ENCODE results near the gene FHOD3.

The FHOD3 gene

DNA sequence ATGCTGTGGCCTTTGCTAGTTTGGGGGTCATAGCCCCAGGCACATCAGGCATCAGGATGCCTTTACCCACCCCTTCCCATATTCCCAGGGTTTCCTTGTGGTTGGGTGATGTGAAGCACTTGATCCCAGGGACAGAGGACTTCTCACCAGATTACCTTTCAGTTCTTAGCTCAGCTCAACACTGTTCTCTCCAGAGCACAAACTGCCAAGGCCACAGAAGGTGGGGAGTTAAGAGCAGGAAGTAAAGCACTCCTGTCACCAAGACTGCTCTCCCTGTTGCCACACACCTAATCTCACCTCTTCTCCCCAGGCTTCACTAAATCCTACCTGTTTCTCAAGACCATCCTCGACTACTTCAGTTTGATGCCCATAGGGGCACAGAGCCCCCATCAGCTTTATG lies 25.9 kb downstream of the FHOD3 start:
- DNase-seq (ENCODE audit: low spot score), result no peak

DNA sequence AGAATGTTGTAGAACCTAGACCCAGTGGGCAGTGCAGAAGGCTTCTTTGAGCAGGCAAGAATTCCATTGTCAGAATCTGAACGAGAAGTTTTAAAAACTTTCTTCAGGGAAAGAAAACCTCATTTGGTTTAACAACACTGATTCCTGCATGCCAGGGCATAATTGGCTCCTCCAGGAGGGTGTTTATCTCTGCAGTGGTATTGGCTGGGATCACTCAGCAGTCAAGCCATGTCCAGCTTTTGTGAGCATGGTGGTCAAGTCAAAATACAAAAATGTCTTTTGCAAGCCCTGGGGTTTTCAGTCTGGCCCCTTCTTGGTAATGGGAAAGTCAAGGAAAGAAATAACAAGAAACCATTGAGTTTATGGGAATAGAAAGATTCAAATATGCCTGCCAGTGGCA lies 28.3 kb downstream of the FHOD3 start:
- no peak for DNase-seq (ENCODE audit: low spot score)

DNA sequence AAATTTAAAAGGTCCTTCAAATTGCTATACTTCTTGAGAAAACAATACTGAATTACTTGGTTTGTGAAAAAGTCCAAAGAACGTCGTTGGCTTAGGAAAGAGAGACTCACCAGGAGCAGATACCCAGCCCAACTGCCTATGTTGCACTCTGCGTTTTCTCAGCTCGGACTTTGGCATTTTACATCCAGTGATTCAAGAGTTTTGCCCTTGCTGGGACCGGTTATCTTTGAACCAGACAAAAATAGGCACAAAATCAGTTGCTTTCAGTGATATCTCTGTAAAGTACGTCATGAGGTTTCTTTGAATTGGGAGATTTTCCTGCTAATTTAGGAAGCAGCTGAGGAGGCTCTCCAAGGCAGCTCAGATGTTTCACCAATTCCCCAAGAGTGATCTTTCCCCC lies 29.3 kb downstream of the FHOD3 start:
- no peak for DNase-seq (ENCODE audit: low spot score)

- DNase-seq (ENCODE audit: low spot score), result no peak
Measured at GRCh38 chr18:36327352-36328316, 30.1 kb downstream of the FHOD3 start.

GRCh38 chr18:36328385-36328858 lies 30.9 kb downstream of the FHOD3 start:
- DNase-seq (ENCODE audit: low spot score), result no peak

DNA sequence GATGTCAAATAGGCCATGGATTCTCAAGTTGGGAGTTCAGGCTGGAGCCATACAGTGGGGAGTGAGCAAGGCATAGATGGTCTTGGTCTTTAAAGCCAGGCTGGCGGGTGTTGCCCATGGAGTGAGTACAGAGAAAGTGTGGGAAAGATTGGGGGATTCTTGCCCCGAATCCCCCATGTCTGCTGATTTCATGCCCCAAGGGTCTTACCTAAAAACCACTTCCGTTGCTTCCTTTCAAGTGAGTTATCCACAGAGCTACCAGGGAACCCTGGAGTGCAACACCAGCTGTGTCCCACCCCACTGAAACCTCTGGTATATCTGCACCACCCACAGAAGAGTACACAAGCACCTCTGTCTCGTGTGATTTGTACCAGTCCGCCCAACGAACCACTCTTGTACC lies 31.4 kb downstream of the FHOD3 start:
- DNase-seq (ENCODE audit: low spot score), result no peak

GRCh38 chr18:36329684-36330434 lies 32.3 kb downstream of the FHOD3 start:
- DNase-seq (ENCODE audit: low spot score), result no peak

DNA sequence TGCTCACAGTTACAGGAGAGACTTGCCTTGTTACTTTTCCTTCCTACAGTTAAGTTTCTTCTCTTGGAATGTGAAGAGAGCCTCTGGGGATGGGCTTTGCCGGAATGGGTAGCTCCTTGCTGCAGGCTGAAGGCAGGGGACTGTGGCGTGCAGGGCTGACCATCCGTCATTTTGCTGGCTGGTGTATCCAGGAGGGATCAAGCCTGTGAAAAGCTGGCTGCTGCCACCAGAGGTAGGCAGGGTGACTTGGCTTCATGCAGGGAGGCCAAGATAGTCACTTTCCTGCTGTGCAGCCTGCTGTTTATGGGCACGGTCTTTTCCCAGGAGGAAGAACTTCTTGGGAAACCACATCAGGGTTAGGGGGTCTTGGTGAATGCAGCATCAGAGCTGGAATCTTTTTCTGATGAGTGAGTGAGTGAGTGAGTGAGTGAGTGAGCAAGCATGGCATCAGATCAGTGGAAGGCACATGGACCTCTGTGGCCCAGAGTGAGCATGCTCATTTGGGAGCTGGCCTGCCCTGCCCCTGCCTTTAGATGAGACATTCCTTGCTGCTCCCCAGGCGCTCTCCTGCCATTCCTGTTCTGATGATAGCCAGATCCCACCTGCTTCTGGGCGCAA lies 33.0 kb downstream of the FHOD3 start:
- no peak for DNase-seq (ENCODE audit: low spot score)

DNA sequence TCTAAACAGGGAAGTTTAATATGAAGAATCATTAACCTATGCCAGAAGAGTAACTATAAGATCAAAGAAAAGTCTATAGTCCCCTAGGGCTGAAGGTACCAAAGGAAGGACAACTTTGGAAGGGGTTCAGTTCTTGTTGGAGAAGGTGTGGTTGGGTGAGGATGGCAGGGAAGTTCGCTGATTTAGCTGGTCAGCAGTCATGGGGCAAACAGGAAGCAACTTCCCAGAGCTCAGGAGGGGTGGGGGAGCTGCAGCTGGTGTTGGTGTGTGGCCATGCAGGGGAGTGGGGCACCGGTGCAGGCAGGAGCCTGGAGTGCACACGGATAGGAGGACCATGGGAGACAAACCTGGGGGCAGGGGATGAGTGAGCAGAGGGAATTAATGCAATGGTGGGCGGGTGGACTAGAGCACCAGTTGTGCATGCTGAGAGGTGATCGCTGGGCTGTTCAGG lies 34.0 kb downstream of the FHOD3 start:
- DNase-seq (ENCODE audit: low spot score), result no peak

GRCh38 chr18:36333414-36333813 lies 35.9 kb downstream of the FHOD3 start:
- no peak for DNase-seq (ENCODE audit: low spot score)

DNA sequence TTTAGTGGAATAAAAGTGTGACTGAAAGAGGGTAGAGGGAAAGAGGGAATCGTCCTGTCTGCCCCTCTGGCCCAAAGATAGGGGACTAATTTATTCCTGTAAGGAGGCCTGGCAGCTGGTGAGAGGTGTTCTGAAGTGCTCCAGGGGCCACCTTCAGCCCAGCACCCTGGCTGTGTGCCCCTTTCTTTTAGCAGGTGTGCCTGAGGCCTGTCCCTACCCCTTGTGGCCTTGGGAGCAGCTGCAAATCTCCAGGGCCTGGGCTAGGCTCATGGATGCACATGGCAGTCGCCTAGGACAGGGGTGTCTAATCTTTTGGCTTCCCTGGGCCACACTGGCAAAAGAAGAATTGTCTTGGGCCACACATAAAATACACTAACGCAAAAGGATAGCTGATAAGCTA lies 37.3 kb downstream of the FHOD3 start:
- DNase-seq (ENCODE audit: low spot score), result no peak

DNA sequence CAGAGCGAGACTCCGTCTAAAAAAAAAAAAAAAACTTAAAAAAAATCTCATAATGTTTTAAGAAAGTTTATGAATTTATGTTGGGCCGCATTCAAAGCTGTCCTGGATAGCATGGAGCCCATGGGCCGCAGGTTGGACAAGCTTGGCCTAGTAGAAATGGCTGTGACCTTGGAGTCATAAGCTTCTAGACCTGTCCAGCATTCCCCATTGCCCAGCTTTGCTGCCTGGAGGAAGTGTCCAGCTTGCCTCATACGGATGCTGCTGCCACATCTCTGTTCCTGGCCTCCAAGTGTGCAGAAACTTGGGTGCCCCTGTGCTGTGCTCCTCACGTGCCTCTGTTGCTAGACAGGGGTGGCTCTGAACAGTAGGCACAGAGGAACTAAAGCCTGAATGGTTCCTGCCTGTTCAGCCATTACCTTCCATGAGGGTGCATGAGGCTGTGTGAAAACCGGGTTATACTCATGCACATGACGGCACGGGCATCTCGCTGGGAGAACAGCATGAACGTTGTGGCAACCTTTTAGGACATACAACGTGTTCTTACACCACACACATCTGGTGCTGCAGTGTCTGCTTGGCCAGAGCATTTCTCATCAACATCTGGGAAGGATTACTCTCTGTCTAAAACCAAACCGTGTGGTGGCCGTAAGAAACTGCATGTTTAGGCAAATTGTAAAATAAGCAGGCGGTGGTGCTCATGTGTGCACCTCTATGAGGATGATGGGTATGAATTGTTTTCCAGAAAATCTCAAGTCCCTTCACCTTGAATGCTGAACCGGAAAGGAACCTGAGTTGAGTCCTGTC lies 38.2 kb downstream of the FHOD3 start:
- no peak for DNase-seq (ENCODE audit: low spot score)

- no peak for DNase-seq (ENCODE audit: low spot score)
Measured at GRCh38 chr18:36337679-36338402, 40.3 kb downstream of the FHOD3 start.

GRCh38 chr18:36338403-36338933 lies 41.0 kb downstream of the FHOD3 start:
- no peak for DNase-seq (ENCODE audit: low spot score)

DNA sequence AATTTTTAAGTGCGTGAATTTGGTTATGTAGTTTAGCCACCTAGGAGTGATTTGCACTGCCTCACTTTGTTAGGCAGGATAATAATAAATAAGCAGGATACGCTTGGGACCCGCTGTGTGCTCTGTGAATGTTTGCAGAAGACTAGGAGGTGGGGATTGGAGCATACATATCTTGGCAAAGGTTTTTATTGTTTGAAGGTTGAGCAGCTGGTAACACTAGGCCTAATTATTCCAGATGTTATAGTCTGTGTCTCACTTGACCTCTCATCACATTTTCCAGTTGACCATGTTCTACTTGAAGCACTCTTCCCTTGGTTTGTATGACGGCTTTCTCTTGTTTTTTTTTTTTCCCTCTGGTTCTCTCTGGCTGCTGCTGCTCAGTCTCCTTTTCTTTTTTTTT lies 42.7 kb downstream of the FHOD3 start:
- DNase-seq (ENCODE audit: low spot score), result no peak

DNA sequence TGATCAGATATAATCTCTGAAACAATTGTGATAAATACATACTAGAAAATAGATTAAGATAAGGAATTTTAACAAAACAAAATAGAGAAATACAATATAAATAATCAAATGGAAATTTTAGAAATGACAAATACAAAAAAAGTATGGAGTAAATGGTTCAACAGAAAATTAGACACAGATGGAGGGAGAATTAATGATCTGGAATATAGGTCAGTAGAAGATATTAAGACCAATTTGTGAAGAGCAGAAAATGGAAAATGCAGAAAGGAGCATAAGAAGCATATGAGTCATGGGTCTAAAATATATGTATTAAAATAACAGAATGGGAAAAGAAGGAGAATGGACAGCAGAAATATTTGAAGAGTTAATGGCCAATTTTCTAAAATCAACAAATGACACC lies 44.4 kb downstream of the FHOD3 start:
- DNase-seq (ENCODE audit: low spot score), result no peak

- no peak for DNase-seq (ENCODE audit: low spot score)
Measured at GRCh38 chr18:36348331-36348730, 50.8 kb downstream of the FHOD3 start.

- DNase-seq (ENCODE audit: low spot score), result no peak
Measured at GRCh38 chr18:36348971-36349417, 51.5 kb downstream of the FHOD3 start.

DNA sequence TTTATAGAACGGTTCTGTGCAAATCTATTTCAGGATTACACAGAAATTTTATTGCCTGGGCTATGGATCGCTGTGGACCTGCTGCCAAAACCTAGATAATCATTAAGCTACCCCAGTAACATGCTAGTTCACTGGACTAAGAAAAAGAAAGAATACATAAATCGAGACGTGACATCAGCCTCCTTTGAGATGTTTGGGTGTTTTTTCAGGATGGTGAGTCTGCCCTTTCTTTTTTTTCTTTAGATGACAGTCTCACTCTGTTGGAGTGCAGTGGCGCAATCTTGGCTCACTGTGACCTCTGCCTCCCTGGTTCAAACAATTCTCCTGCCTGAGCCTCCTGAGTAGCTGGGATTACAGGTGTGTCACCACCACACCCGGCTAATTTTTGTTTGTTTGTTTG lies 52.0 kb downstream of the FHOD3 start:
- no peak for DNase-seq (ENCODE audit: low spot score)

DNA sequence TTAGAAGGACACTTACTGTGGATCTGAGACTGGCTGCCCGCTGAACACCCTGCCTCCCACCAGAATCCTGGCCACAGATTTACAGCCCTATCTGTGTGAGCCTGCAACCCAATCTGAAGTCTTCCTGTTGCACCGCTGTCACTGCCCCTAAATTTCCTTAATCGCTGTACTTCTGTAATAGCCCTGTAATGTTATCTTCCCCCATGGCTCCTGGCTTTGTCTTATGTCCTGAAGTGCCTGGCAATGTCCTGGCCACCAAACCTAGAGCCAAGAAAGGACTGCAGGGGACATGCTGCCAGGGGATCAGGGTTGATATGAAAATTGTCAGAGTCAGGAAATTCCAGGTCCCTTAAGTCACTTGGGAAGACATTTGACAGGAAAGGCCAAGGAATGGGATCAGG lies 52.7 kb downstream of the FHOD3 start:
- no peak for DNase-seq (ENCODE audit: low spot score)

All from activated CD4-positive, alpha-beta T cell treated with anti-CD3 and anti-CD28 coated beads, Interleukin-2, Interleukin-4, amounts not matched to agents 100 ng/mL and 50 ng/mL, durations not matched to agents 16 hours and 8 hours (primary cell).